DOHH2 (cell line): ENCODE measurements around the gene IL1RL2.

Experiments used
- H3F3A ChIP-seq: fragments of 200-600 bp; sonication (generic), shearing (Covaris generic); 2 replicates; pipeline ENCODE4 v1.6.0; 2016; ENCODE audit warnings: antibody characterized with exemption, mild to moderate bottlenecking; ENCODE audit not compliant: control insufficient read depth, insufficient read depth
- H3K27ac ChIP-seq: fragments of 200-600 bp; sonication (generic); 2 replicates; pipeline ENCODE4 v1.5.1; 2014; ENCODE audit warnings: low read depth, mild to moderate bottlenecking, low read length, moderate library complexity
- H3K27me3 ChIP-seq: fragments of 200-600 bp; sonication (generic); 2 replicates; pipeline ENCODE4 v1.6.1; 2014; ENCODE audit warnings: mild to moderate bottlenecking, low read length, mixed read lengths; ENCODE audit not compliant: control insufficient read depth
- H3K36me3 ChIP-seq: fragments of 200-600 bp; sonication (generic); 2 replicates; pipeline ENCODE4 v1.6.1; 2014; ENCODE audit warnings: mild to moderate bottlenecking, low read length, moderate library complexity, mixed read lengths; ENCODE audit not compliant: control insufficient read depth
- H3K4me1 ChIP-seq: fragments of 200-600 bp; sonication (generic); 2 replicates; pipeline ENCODE4 v1.6.1; 2014; ENCODE audit warnings: mild to moderate bottlenecking, low read length, mixed read lengths; ENCODE audit not compliant: control insufficient read depth
- H3K4me2 ChIP-seq: fragments of 200-600 bp; sonication (generic); 2 replicates; pipeline ENCODE4 v1.6.0; 2014; ENCODE audit warnings: mild to moderate bottlenecking, low read length, moderate library complexity
- H3K4me3 ChIP-seq: fragments of 200-600 bp; sonication (generic); 2 replicates; pipeline ENCODE4 v1.5.1; 2014; ENCODE audit warnings: mild to moderate bottlenecking, low read length, mixed read lengths
- H3K79me2 ChIP-seq: fragments of 200-600 bp; sonication (generic); 2 replicates; pipeline ENCODE4 v1.6.1; 2014; ENCODE audit warnings: mild to moderate bottlenecking, low read length, mixed read lengths; ENCODE audit not compliant: control insufficient read depth
- H3K9me2 ChIP-seq: fragments of 200-600 bp; sonication (generic); replicated peaks from 2 replicates; pipeline ENCODE4 v1.6.1; 2014; ENCODE audit warnings: mild to moderate bottlenecking, low read length, mixed read lengths; ENCODE audit not compliant: control insufficient read depth
- H3K9me3 ChIP-seq: fragments of 200-600 bp; sonication (generic); 2 replicates; pipeline ENCODE4 v1.6.1; 2014; ENCODE audit warnings: antibody characterized with exemption, low read length, mixed read lengths; ENCODE audit not compliant: control insufficient read depth, insufficient read depth
- H4K20me1 ChIP-seq: fragments of 200-600 bp; sonication (generic); 2 replicates; pipeline ENCODE4 v1.6.0; 2014; ENCODE audit warnings: low read depth, mild to moderate bottlenecking, antibody characterized with exemption, low read length, moderate library complexity; ENCODE audit not compliant: control insufficient read depth, insufficient read depth
- CTCF ChIP-seq: fragments of 200-600 bp; sonication (generic); IDR thresholded peaks from one replicate; pipeline ENCODE4 v1.5.1; 2014; ENCODE audit warnings: antibody characterized with exemption, mild to moderate bottlenecking, low read depth, low read length; ENCODE audit not compliant: poor library complexity, severe bottlenecking
- EZH2phosphoT487 ChIP-seq: fragments of 200-600 bp; sonication (generic); IDR thresholded peaks from 2 replicates; pipeline ENCODE4 v1.6.1; 2017; ENCODE audit warnings: borderline replicate concordance, mild to moderate bottlenecking, antibody characterized with exemption, low read length, moderate library complexity, mixed read lengths

Gene IL1RL2

GRCh38 chr2:102261467-102262135 is 74.8 kb downstream of the IL1RL2 start:
- Histone ChIP-seq H3K27ac (no peak overlapping the region), H3K4me1 (no peaks in the 10 kb centered on the region), H3F3A (no peaks in the 10 kb centered on the region), H3K9me3 (no peaks in the 10 kb centered on the region), H3K4me3 (no peak overlapping the region), H4K20me1 (no peaks in the 10 kb centered on the region), H3K79me2 (no peaks in the 10 kb centered on the region), H3K9me2 (no peaks in the 10 kb centered on the region), H3K36me3 (no peaks in the 10 kb centered on the region), H3K27me3 (no peaks in the 10 kb centered on the region), H3K4me2 (no peak overlapping the region)
- TF ChIP-seq CTCF (no peak), EZH2phosphoT487 (no peak)

GRCh38 chr2:102262216-102263129 is 75.7 kb downstream of the IL1RL2 start:
- Histone ChIP-seq H3K9me3 (no peaks in the 10 kb centered on the region), H3K36me3 (no peaks in the 10 kb centered on the region), H3F3A (no peaks in the 10 kb centered on the region), H3K27me3 (no peaks in the 10 kb centered on the region), H3K27ac (no peak overlapping the region), H3K4me3 (no peak overlapping the region), H3K4me1 (no peaks in the 10 kb centered on the region), H3K9me2 (no peaks in the 10 kb centered on the region), H3K79me2 (no peaks in the 10 kb centered on the region), H3K4me2 (no peak overlapping the region), H4K20me1 (no peaks in the 10 kb centered on the region)
- TF ChIP-seq CTCF (no peak), EZH2phosphoT487 (no peak)

- Histone ChIP-seq H3K4me3 (no peak overlapping the region), H3K9me3 (no peaks in the 10 kb centered on the region), H3K27ac (no peak overlapping the region), H3K36me3 (no peaks in the 10 kb centered on the region), H3K4me1 (no peaks in the 10 kb centered on the region), H3K27me3 (no peaks in the 10 kb centered on the region), H3K4me2 (no peak overlapping the region), H3F3A (no peaks in the 10 kb centered on the region), H3K79me2 (no peaks in the 10 kb centered on the region), H4K20me1 (no peaks in the 10 kb centered on the region), H3K9me2 (no peaks in the 10 kb centered on the region)
- TF ChIP-seq EZH2phosphoT487 (no peak), CTCF (no peak)
Measured at GRCh38 chr2:102264952-102265351, 78.1 kb downstream of the IL1RL2 start.
